Prostate gland (tissue), 1 donor: ENCODE data around the gene SUPT20HL1.

ENCODE experiments used
- POLR2A ChIP-seq: fragments of 450-650 bp; IDR thresholded peaks from one replicate; pipeline ENCODE4 v1.6.1; 2016; ENCODE audit warnings: antibody characterized with exemption, mild to moderate bottlenecking
- POLR2AphosphoS5 ChIP-seq: sonication (generic); formaldehyde crosslinking; IDR thresholded peaks from one replicate; pipeline ENCODE4 v1.6.1; 2017; ENCODE audit warnings: antibody characterized with exemption

GRCh38 chrX:24341795-24342194 lies 18.6 kb upstream of the SUPT20HL1 start:
- TF ChIP-seq POLR2A (no peak), POLR2AphosphoS5 (no peak)
